ENCODE results near the gene SOWAHA. TPM values are rescaled to one million over a fixed set of nuclear protein-coding genes. Genes with fewer than 3 reads are reported as not detected.

The SOWAHA gene
- total RNA-seq, 2 donors from 2014 or later, result 0.13 TPM; not detected in 1

- Histone ChIP-seq H3K36me3 (ENCODE audit: control insufficient read depth, insufficient read depth, low read length) (no peaks in the 10 kb centered on the region), H3K4me1 (ENCODE audit: control insufficient read depth, insufficient read depth, low read length) (peaks cover 5% of the 10 kb centered on the region), H3K27me3 (ENCODE audit: control insufficient read depth, insufficient read depth, low read length, poor library complexity, severe bottlenecking) (peaks cover 38% of the 10 kb centered on the region), H3K9ac (ENCODE audit: extremely low read depth, low read length, poor library complexity, severe bottlenecking) (no peak overlapping the region), H3K27ac (ENCODE audit: low read depth, low read length) (no peak overlapping the region), H3K9me3 (ENCODE audit: control insufficient read depth, low read length) (no peaks in the 10 kb centered on the region), H3K4me3 (ENCODE audit: low read length) (peak overlapping the region; percentile 80)
- WGBS, 2 experiments (ENCODE audit: insufficient coverage in 1 of 2, insufficient read length in 1 of 2), result 85 to 89% methylated on average over 5 to 7 of the region's 7 CpGs
- Mint-ChIP-seq H3K27me3 (ENCODE audit: insufficient read depth) (peaks cover 39% of the 10 kb centered on the region), H3K4me3 (no peak overlapping the region), H3K4me1 (peaks cover 9% of the 10 kb centered on the region), H3K36me3 (ENCODE audit: low read depth) (no peaks in the 10 kb centered on the region), H3K27ac (no peak overlapping the region), H3K9me3 (no peaks in the 10 kb centered on the region)
- TF ChIP-seq CTCF (conservative IDR thresholded peaks at IDR 0.05), result no peak
- DNase-seq, result no peak
Measured at GRCh38 chr5:132775476-132775961, 37.6 kb upstream of the SOWAHA start.

GRCh38 chr5:132776131-132776937, 36.8 kb upstream of the SOWAHA start:
- 2 to 7% methylated on average over 9 to 39 of the region's 39 CpGs for WGBS, 2 experiments (ENCODE audit: insufficient coverage in 1 of 2, insufficient read length in 1 of 2)
- Histone ChIP-seq H3K9ac (ENCODE audit: extremely low read depth, low read length, poor library complexity, severe bottlenecking) (peak overlapping the region; percentile 41), H3K4me3 (ENCODE audit: low read length) (peak overlapping the region; percentile 80), H3K9me3 (ENCODE audit: control insufficient read depth, low read length) (no peaks in the 10 kb centered on the region), H3K27me3 (ENCODE audit: control insufficient read depth, insufficient read depth, low read length, poor library complexity, severe bottlenecking) (peaks cover 46% of the 10 kb centered on the region), H3K36me3 (ENCODE audit: control insufficient read depth, insufficient read depth, low read length) (no peaks in the 10 kb centered on the region), H3K27ac (ENCODE audit: low read depth, low read length) (no peak overlapping the region), H3K4me1 (ENCODE audit: control insufficient read depth, insufficient read depth, low read length) (peaks cover 2% of the 10 kb centered on the region)
- H3K27ac Mint-ChIP-seq, result no peak overlapping the region
- peak overlapping the region; percentile 61 for H3K4me3 Mint-ChIP-seq
- H3K27me3 Mint-ChIP-seq (ENCODE audit: insufficient read depth), result peaks cover 46% of the 10 kb centered on the region
- DNase-seq, result peak; percentile 71
- peak; percentile 17 for TF ChIP-seq CTCF (conservative IDR thresholded peaks at IDR 0.05)
- no peaks in the 10 kb centered on the region for H3K9me3 Mint-ChIP-seq
- H3K36me3 Mint-ChIP-seq (ENCODE audit: low read depth), result no peaks in the 10 kb centered on the region
- peaks cover 3% of the 10 kb centered on the region for H3K4me1 Mint-ChIP-seq

- H3K9me3 ChIP-seq (ENCODE audit: control insufficient read depth, low read length), result no peaks in the 10 kb centered on the region
- peaks cover 51% of the 10 kb centered on the region for H3K27me3 ChIP-seq (ENCODE audit: control insufficient read depth, insufficient read depth, low read length, poor library complexity, severe bottlenecking)
- no peak overlapping the region for H3K27ac ChIP-seq (ENCODE audit: low read depth, low read length)
- H3K27ac Mint-ChIP-seq, result no peak overlapping the region
- peak overlapping the region; percentile 61 for H3K4me3 Mint-ChIP-seq
- peak overlapping the region; percentile 41 for H3K9ac ChIP-seq (ENCODE audit: extremely low read depth, low read length, poor library complexity, severe bottlenecking)
- no peak for DNase-seq
- 0 to 4% methylated on average over 5 to 40 of the region's 40 CpGs for WGBS, 2 experiments (ENCODE audit: insufficient coverage in 1 of 2, insufficient read length in 1 of 2)
- no peak for TF ChIP-seq CTCF (conservative IDR thresholded peaks at IDR 0.05)
- H3K36me3 Mint-ChIP-seq (ENCODE audit: low read depth), result no peaks in the 10 kb centered on the region
- peaks cover 51% of the 10 kb centered on the region for H3K27me3 Mint-ChIP-seq (ENCODE audit: insufficient read depth)
- H3K4me1 ChIP-seq (ENCODE audit: control insufficient read depth, insufficient read depth, low read length), result no peaks in the 10 kb centered on the region
- H3K4me3 ChIP-seq (ENCODE audit: low read length), result peak overlapping the region; percentile 80
- no peaks in the 10 kb centered on the region for H3K9me3 Mint-ChIP-seq
- no peaks in the 10 kb centered on the region for H3K4me1 Mint-ChIP-seq
- no peaks in the 10 kb centered on the region for H3K36me3 ChIP-seq (ENCODE audit: control insufficient read depth, insufficient read depth, low read length)
Measured at GRCh38 chr5:132776938-132777208, 36.2 kb upstream of the SOWAHA start.
